GM12878 (cell line): ENCODE measurements around the gene GADL1. TPM values are rescaled to one million over a fixed set of nuclear protein-coding genes. Genes with fewer than 3 reads are reported as not detected.

Experiments
- ATAC-seq: fragments of 200-7000 bp; cut with Tn5 transposase; 3 replicates; pipeline ENCODE4 v1.9.1; 2020; ENCODE audit warnings: mild to moderate bottlenecking, moderate library complexity
- BruUV-seq: library from RNA; stranded (reverse); fragments of 400-500 nt; replicated peaks from 2 replicates; lab custom pipeline; 2021; lab: Mats Ljungman, UMichigan
- CTCF ChIA-PET: fragments of 300-600 bp; sonication (Branson Sonifier 250); formaldehyde crosslinking; extraction: SDS; loops from one replicate; lab custom pipeline; 2021; ENCODE audit warnings: inconsistent platforms; lab: Yijun Ruan, JAX
- POLR2A ChIA-PET: fragments of 350-600 bp; formaldehyde crosslinking; extraction: SDS; loops from one replicate; lab custom pipeline; 2021; ENCODE audit warnings: inconsistent platforms; lab: Charles Lee
- RAD21 ChIA-PET: fragments of 300-600 bp; sonication (Branson Sonifier 250); formaldehyde crosslinking; loops from one replicate; lab custom pipeline; 2023; ENCODE audit warnings: antibody characterized with exemption; ENCODE audit not compliant: unreplicated experiment; lab: Charles Lee
- SMC1A ChIA-PET: fragments of 300-600 bp; sonication (Branson Sonifier 250); formaldehyde crosslinking; loops from one replicate; lab custom pipeline; 2023; ENCODE audit not compliant: unreplicated experiment, uncharacterized antibody; lab: Charles Lee
- DNase-seq: peaks from one replicate; pipeline ENCODE4 v3.0.0-alpha.2; 2011; ENCODE audit warnings: low read depth, low spot score
- FAIRE-seq: peaks from 3 replicates; lab custom pipeline; 2011; peaks lifted over from hg19 to GRCh38; lab: Jason Lieb, UNC
- H2AFZ ChIP-seq: 2 replicates; pipeline ENCODE4 v1.6.0; 2011; ENCODE audit warnings: low read depth, low read length, control low read depth; ENCODE audit not compliant: control insufficient read depth
- H3K27ac ChIP-seq: 2 replicates; pipeline ENCODE4 v1.5.1; 2011; ENCODE audit warnings: control low read depth; ENCODE audit not compliant: control insufficient read depth, insufficient read depth
- H3K27me3 ChIP-seq, 2 experiments: replicated peaks in 1 of 2; 2 replicates each; pipeline versions ENCODE4 v1.6.0 to v1.6.1; 2011; ENCODE audit warnings: low read length in 1 of 2; ENCODE audit not compliant: control insufficient read depth in 2 of 2, insufficient read depth in 2 of 2
- H3K36me3 ChIP-seq, 2 experiments: 2 replicates each; pipeline ENCODE4 v1.5.1; 2011; ENCODE audit warnings: low read length in 1 of 2; ENCODE audit not compliant: control insufficient read depth in 2 of 2, insufficient read depth in 2 of 2
- H3K4me1 ChIP-seq: 2 replicates; pipeline ENCODE4 v1.6.1; 2011; ENCODE audit warnings: mild to moderate bottlenecking, low read length, moderate library complexity, mixed read lengths; ENCODE audit not compliant: control insufficient read depth, insufficient read depth
- H3K4me2 ChIP-seq: 2 replicates; pipeline ENCODE4 v1.6.0; 2011; ENCODE audit warnings: control low read depth; ENCODE audit not compliant: control insufficient read depth, insufficient read depth
- H3K4me3 ChIP-seq: fragments of 200-600 bp; sonication (generic); 2 replicates; pipeline ENCODE4 v1.5.1; 2016
- H3K79me2 ChIP-seq: 2 replicates; pipeline ENCODE4 v1.6.0; 2011; ENCODE audit warnings: low read length; ENCODE audit not compliant: control insufficient read depth, insufficient read depth
- H3K9ac ChIP-seq: 2 replicates; pipeline ENCODE4 v1.8.0; 2011; ENCODE audit warnings: low read length, control low read depth, mixed read lengths; ENCODE audit not compliant: control insufficient read depth, insufficient read depth
- H3K9me3 ChIP-seq: replicated peaks from 3 replicates; pipeline ENCODE4 v1.5.1; 2011; ENCODE audit warnings: mild to moderate bottlenecking, low read length; ENCODE audit not compliant: control insufficient read depth, insufficient read depth
- H4K20me1 ChIP-seq: 2 replicates; pipeline ENCODE4 v1.6.0; 2011; ENCODE audit not compliant: control insufficient read depth, insufficient read depth
- BACH1 ChIP-seq: fragments of 450-650 bp; IDR thresholded peaks from 2 replicates; pipeline ENCODE4 v1.6.1; 2017; ENCODE audit warnings: mild to moderate bottlenecking, borderline replicate concordance
- CBFB ChIP-seq: IDR thresholded peaks from 2 replicates; pipeline ENCODE4 v1.6.1; 2016; ENCODE audit warnings: antibody characterized with exemption, low read depth
- CREB1 ChIP-seq: IDR thresholded peaks from 2 replicates; pipeline ENCODE4 v1.6.1; 2012; ENCODE audit warnings: low read depth, mild to moderate bottlenecking, inconsistent platforms
- HDAC6 ChIP-seq: fragments of 200-600 bp; sonication (generic); IDR thresholded peaks from one replicate; pipeline ENCODE4 v1.8.0; 2017; ENCODE audit warnings: antibody characterized with exemption; ENCODE audit not compliant: unreplicated experiment
- NBN ChIP-seq: fragments of 450-650 bp; IDR thresholded peaks from 2 replicates; pipeline ENCODE4 v1.6.1; 2016
- POLR2AphosphoS2 ChIP-seq: IDR thresholded peaks from 2 replicates; pipeline ENCODE4 v1.6.1; 2011; ENCODE audit warnings: low read depth, mild to moderate bottlenecking, low read length, improper control_type of control experiment, moderate library complexity
- RBBP5 ChIP-seq: fragments of 200-600 bp; sonication (generic); conservative IDR thresholded peaks from 2 replicates; pipeline ENCODE4 v1.6.1; 2016
- RCOR1 ChIP-seq: conservative IDR thresholded peaks from 2 replicates; pipeline ENCODE4 v1.6.1; 2012; ENCODE audit warnings: low read depth, low read length, improper control_type of control experiment
- RUNX3 ChIP-seq: IDR thresholded peaks from 2 replicates; pipeline ENCODE4 v1.6.1; 2012; ENCODE audit warnings: low read length, inconsistent platforms
- SMARCA5 ChIP-seq: fragments of 450-650 bp; IDR thresholded peaks from 2 replicates; pipeline ENCODE4 v1.6.1; 2017; ENCODE audit warnings: mild to moderate bottlenecking
- SUPT20H ChIP-seq: IDR thresholded peaks from 2 replicates; pipeline ENCODE4 v1.6.1; 2011; ENCODE audit warnings: low read depth, mild to moderate bottlenecking, low read length, moderate library complexity, borderline replicate concordance; ENCODE audit not compliant: control insufficient read depth
- ZNF207 ChIP-seq: fragments of 450-650 bp; IDR thresholded peaks from 2 replicates; pipeline ENCODE4 v1.6.1; 2014; ENCODE audit warnings: antibody characterized with exemption, mild to moderate bottlenecking, borderline replicate concordance
- in situ Hi-C: fragments of 300-500 bp; cut with MboI; formaldehyde crosslinking; loops from 9 replicates; pipeline ENCODE4 v1.14.3; 2018; ENCODE audit warnings: mixed read lengths
- intact Hi-C: fragments of 100-400 bp; cut with micrococcal nuclease; formaldehyde crosslinking; loops from one replicate; pipeline ENCODE4 v1.14.2; 2022; ENCODE audit not compliant: unreplicated experiment
- polyA plus RNA-seq, 11 experiments: library from polyadenylated mRNA; depleted of rRNA in 4 of 11; unstranded in 6 of 11; stranded (reverse) in 5 of 11; fragments of >200 nt; fragmentation: Nextera tagmentation in 4 of 11; fragmentation: Illumina TruSeq in 1 of 11; extraction: Ambion mirVana in 4 of 11; extraction: Trizol in 1 of 11; gene quantifications; 1 replicate in 1 of 11; 2 replicates in 10 of 11; pipeline versions ENCODE4 v1.2.1 to v1.2.3, GENCODE V29; 2011 to 2016; ENCODE audit warnings: inconsistent platforms in 2 of 11, missing spikeins in 2 of 11, low read depth in 1 of 11
- total RNA-seq, 4 experiments: library from RNA; depleted of rRNA in 3 of 4; stranded (reverse); fragments of >200 nt in 3 of 4; fragmentation: Illumina TruSeq in 1 of 4; extraction: Trizol in 1 of 4; gene quantifications; 2 replicates each; pipeline versions ENCODE4 v1.2.1 to v1.2.3, GENCODE V29; 2013 to 2021
- TF ChIP-seq, protein P1 (sequence below): IDR thresholded peaks from 2 replicates; pipeline ENCODE4 v1.6.1; 2012; ENCODE audit warnings: mild to moderate bottlenecking, low read depth, low read length
- TF ChIP-seq, protein P2 (sequence below), 3 experiments: IDR thresholded peaks in 2 of 3; conservative IDR thresholded peaks in 1 of 3; 2 replicates each; pipeline ENCODE4 v1.5.1; 2011; ENCODE audit warnings: low read depth in 3 of 3, low read length in 3 of 3, mild to moderate bottlenecking in 3 of 3, control low read depth in 2 of 3, moderate library complexity in 2 of 3, inconsistent platforms in 1 of 3, mixed read lengths in 1 of 3; ENCODE audit not compliant: control insufficient read depth in 2 of 3, insufficient read depth in 1 of 3; ENCODE audit errors: extremely low read depth in 1 of 3

Gene GADL1
- total and polyA plus RNA-seq, 10 of the 15 experiments (the other 5 are each of a cell fraction or from before 2014, with no cell fraction given), result 0.04 TPM; not detected in 9

DNA sequence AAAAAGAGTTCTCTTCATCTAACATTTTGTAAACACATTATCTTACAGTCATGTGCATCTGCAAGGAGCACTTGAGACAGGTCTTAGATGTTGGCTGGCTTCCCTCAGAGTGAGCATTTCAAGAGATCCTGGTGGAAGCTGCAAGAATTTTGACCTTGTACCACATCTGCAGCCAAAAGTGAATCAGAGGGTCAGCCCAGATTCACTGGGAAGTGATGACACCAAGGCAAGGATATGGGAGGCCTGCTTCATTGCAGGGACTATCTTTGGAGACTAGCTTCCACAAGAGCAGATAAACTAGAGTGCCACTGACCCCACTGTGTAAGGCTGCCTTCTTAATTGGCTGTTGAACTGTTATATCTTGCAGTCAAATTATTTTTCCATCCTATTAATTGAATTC, 21.3 kb upstream of the GADL1 start:
- H4K20me1 ChIP-seq, result no peaks in the 10 kb centered on the region

More for the DNA sequence above, 21.3 kb upstream of the GADL1 start:
- H3K9ac ChIP-seq, result no peak overlapping the region
- RAD21 ChIA-PET, result no interaction called here
- H3K36me3 ChIP-seq, result no peaks in the 10 kb centered on the region
- intact Hi-C loops (no loop called here), in situ Hi-C loops (no loop called here)
- H3K9me3 ChIP-seq, result no peaks in the 10 kb centered on the region; the same call in 2 of the 3 replicates
- BruUV-seq, result no TSS peak
- no peak for DNase-seq
- CTCF ChIA-PET, result no interaction called here
- FAIRE-seq, result no peak
- no peak overlapping the region for H3K4me3 ChIP-seq
- no peak overlapping the region for H3K4me2 ChIP-seq
- H3K27me3 ChIP-seq, result no peaks in the 10 kb centered on the region
- H3K27ac ChIP-seq, result no peak overlapping the region
- no peak overlapping the region for H2AFZ ChIP-seq
- SMC1A ChIA-PET, result no interaction called here
- H3K4me1 ChIP-seq, result no peaks in the 10 kb centered on the region
- no peaks in the 10 kb centered on the region for H3K79me2 ChIP-seq
- TF ChIP-seq CREB1 (no peak), ZNF207 (no peak), RCOR1 (no peak), POLR2AphosphoS2 (no peak), BACH1 (no peak), SMARCA5 (no peak), RBBP5 (no peak), SUPT20H (no peak), HDAC6 (no peak), CBFB (no peak), NBN (no peak), RUNX3 (no peak)
- TF ChIP-seq, protein P1, sequence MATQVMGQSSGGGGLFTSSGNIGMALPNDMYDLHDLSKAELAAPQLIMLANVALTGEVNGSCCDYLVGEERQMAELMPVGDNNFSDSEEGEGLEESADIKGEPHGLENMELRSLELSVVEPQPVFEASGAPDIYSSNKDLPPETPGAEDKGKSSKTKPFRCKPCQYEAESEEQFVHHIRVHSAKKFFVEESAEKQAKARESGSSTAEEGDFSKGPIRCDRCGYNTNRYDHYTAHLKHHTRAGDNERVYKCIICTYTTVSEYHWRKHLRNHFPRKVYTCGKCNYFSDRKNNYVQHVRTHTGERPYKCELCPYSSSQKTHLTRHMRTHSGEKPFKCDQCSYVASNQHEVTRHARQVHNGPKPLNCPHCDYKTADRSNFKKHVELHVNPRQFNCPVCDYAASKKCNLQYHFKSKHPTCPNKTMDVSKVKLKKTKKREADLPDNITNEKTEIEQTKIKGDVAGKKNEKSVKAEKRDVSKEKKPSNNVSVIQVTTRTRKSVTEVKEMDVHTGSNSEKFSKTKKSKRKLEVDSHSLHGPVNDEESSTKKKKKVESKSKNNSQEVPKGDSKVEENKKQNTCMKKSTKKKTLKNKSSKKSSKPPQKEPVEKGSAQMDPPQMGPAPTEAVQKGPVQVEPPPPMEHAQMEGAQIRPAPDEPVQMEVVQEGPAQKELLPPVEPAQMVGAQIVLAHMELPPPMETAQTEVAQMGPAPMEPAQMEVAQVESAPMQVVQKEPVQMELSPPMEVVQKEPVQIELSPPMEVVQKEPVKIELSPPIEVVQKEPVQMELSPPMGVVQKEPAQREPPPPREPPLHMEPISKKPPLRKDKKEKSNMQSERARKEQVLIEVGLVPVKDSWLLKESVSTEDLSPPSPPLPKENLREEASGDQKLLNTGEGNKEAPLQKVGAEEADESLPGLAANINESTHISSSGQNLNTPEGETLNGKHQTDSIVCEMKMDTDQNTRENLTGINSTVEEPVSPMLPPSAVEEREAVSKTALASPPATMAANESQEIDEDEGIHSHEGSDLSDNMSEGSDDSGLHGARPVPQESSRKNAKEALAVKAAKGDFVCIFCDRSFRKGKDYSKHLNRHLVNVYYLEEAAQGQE, result no peak
- TF ChIP-seq, protein P2, sequence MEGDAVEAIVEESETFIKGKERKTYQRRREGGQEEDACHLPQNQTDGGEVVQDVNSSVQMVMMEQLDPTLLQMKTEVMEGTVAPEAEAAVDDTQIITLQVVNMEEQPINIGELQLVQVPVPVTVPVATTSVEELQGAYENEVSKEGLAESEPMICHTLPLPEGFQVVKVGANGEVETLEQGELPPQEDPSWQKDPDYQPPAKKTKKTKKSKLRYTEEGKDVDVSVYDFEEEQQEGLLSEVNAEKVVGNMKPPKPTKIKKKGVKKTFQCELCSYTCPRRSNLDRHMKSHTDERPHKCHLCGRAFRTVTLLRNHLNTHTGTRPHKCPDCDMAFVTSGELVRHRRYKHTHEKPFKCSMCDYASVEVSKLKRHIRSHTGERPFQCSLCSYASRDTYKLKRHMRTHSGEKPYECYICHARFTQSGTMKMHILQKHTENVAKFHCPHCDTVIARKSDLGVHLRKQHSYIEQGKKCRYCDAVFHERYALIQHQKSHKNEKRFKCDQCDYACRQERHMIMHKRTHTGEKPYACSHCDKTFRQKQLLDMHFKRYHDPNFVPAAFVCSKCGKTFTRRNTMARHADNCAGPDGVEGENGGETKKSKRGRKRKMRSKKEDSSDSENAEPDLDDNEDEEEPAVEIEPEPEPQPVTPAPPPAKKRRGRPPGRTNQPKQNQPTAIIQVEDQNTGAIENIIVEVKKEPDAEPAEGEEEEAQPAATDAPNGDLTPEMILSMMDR (IDR thresholded peaks at IDR 0.05 in 2 of 3, conservative IDR thresholded peaks at IDR 0.05 in 1 of 3; ENCODE audit: control insufficient read depth in 2 of 3, extremely low read depth in 1 of 3, insufficient read depth in 1 of 3, low read depth in 3 of 3, low read length in 3 of 3), result no peak
- TF ChIP-seq, all 136 proteins: peak for 0
- no peak for ATAC-seq
- POLR2A ChIA-PET, result no interaction called here
